GM18520 (cell line): Measurements from ENCODE around the gene TPM3.
"Not testable (repeated sequence)": the region's sequence is repeated elsewhere in the genome, so short reads cannot be mapped to it uniquely, and the experiment has no call there.

Experiments
- ATAC-seq: cut with Tn5 transposase; IDR thresholded peaks from one replicate; pipeline ENCODE4 v1.9.1; 2021; ENCODE audit not compliant: unreplicated experiment

TPM3 gene

GRCh38 chr1:154206196-154206595, 14.3 kb upstream of the TPM3 start, which contains the start of gene CFAP141:
TSS of gene CFAP141 (minus strand) at chr1:154206333. CDS start at chr1:154206307, 26 bp downstream.
- no peak for ATAC-seq

- ATAC-seq = not testable (repeated sequence)
These were observed 13.9 kb upstream of the TPM3 start for GRCh38 chr1:154205778-154206177.

- no peak for ATAC-seq
These were observed 7.6 kb upstream of the TPM3 start for GRCh38 chr1:154199563-154199879.

- ATAC-seq = no peak
These were observed 7.1 kb upstream of the TPM3 start for GRCh38 chr1:154198756-154199562.

- no peak for ATAC-seq
These were observed 1.9 kb upstream of the TPM3 start for GRCh38 chr1:154193821-154194220.

GRCh38 chr1:154192476-154192875, 576 bp upstream of the TPM3 start:
- no peak for ATAC-seq

- no peak for ATAC-seq
These were observed 1.4 kb downstream of the TPM3 start for GRCh38 chr1:154190550-154190949.

- no peak for ATAC-seq
These were observed 4.9 kb downstream of the TPM3 start for GRCh38 chr1:154186852-154187501.

GRCh38 chr1:154186177-154186576, 5.7 kb downstream of the TPM3 start:
- no peak for ATAC-seq

- peak; percentile 82 for ATAC-seq
These were observed 8.6 kb downstream of the TPM3 start for GRCh38 chr1:154183046-154183915.

GRCh38 chr1:154182344-154183045, 9.4 kb downstream of the TPM3 start:
- ATAC-seq = no peak

GRCh38 chr1:154181944-154182343, 10.0 kb downstream of the TPM3 start:
- no peak for ATAC-seq

GRCh38 chr1:154179946-154180687, 11.8 kb downstream of the TPM3 start:
- no peak for ATAC-seq

- ATAC-seq = no peak
These were observed 12.7 kb downstream of the TPM3 start for GRCh38 chr1:154178911-154179811.

GRCh38 chr1:154178013-154178412, 13.9 kb downstream of the TPM3 start:
- no peak for ATAC-seq

- no peak for ATAC-seq
These were observed 15.6 kb downstream of the TPM3 start for GRCh38 chr1:154176337-154176736.

- no peak for ATAC-seq
These were observed 17.2 kb downstream of the TPM3 start for GRCh38 chr1:154174654-154175053.

GRCh38 chr1:154171880-154172279, 20.0 kb downstream of the TPM3 start:
- ATAC-seq = no peak

GRCh38 chr1:154171223-154171583, 20.7 kb downstream of the TPM3 start:
- no peak for ATAC-seq
